Measurements from ENCODE around the gene CARD11. TPM values are rescaled to one million over a fixed set of nuclear protein-coding genes. Genes with fewer than 3 reads are reported as not detected.

Gene CARD11
- polyA plus RNA-seq, 1 experiment, result not detected

GRCh38 chr7:2953099-2953498, 90.6 kb downstream of the CARD11 start:
- no peaks in the 10 kb centered on the region for H3K27me3 ChIP-seq (ENCODE audit: control insufficient read depth, insufficient read depth, low read length)
- no peak overlapping the region for H3K4me3 ChIP-seq (ENCODE audit: low read depth, low read length)
- CTCF ChIA-PET, result no interaction called here
- no peak for TF ChIP-seq CTCF (IDR thresholded peaks at IDR 0.05; ENCODE audit: insufficient read depth, low read depth, low read length)
- H3K36me3 ChIP-seq (ENCODE audit: control insufficient read depth, insufficient read depth, low read length), result no peaks in the 10 kb centered on the region
- no peak for DNase-seq (ENCODE audit: low read depth)
- POLR2A ChIA-PET, result no interaction called here

DNA sequence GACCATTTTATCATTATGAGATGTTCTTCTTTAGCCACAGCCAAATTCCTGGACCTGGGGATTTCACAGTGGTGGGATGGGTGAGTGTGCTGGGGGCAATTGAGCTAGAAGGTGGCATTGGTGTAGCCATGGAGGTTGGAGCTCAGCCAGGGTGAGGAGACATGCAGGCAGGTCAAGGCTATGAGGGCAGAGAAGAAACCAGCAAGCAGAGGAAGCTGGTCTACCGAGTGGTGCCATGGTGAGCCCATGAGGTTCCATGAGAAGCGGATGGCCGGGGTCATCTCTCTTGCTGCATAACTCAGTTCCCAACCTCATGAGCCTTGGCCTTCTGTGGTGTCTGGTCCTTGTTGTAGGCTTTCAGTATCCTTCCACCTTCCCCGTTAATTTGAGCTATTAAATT, 91.4 kb downstream of the CARD11 start:
- CTCF ChIA-PET, result no interaction called here
- no peaks in the 10 kb centered on the region for H3K27me3 ChIP-seq (ENCODE audit: control insufficient read depth, insufficient read depth, low read length)
- no peak for TF ChIP-seq CTCF (IDR thresholded peaks at IDR 0.05; ENCODE audit: insufficient read depth, low read depth, low read length)
- no peaks in the 10 kb centered on the region for H3K36me3 ChIP-seq (ENCODE audit: control insufficient read depth, insufficient read depth, low read length)
- POLR2A ChIA-PET, result no interaction called here
- no peak for DNase-seq (ENCODE audit: low read depth)
- no peak overlapping the region for H3K4me3 ChIP-seq (ENCODE audit: low read depth, low read length)

- no peak for TF ChIP-seq CTCF (IDR thresholded peaks at IDR 0.05; ENCODE audit: insufficient read depth, low read depth, low read length)
- no peak for DNase-seq (ENCODE audit: low read depth)
- H3K27me3 ChIP-seq (ENCODE audit: control insufficient read depth, insufficient read depth, low read length), result no peaks in the 10 kb centered on the region
- no peak overlapping the region for H3K4me3 ChIP-seq (ENCODE audit: low read depth, low read length)
- H3K36me3 ChIP-seq (ENCODE audit: control insufficient read depth, insufficient read depth, low read length), result no peaks in the 10 kb centered on the region
- CTCF ChIA-PET, result no interaction called here
- POLR2A ChIA-PET, result no interaction called here
Observed at GRCh38 chr7:2950578-2950977, 93.1 kb downstream of the CARD11 start.

- POLR2A ChIA-PET, result no interaction called here
- TF ChIP-seq CTCF (IDR thresholded peaks at IDR 0.05; ENCODE audit: insufficient read depth, low read depth, low read length), result no peak
- no peak overlapping the region for H3K4me3 ChIP-seq (ENCODE audit: low read depth, low read length)
- DNase-seq (ENCODE audit: low read depth), result no peak
- CTCF ChIA-PET, result no interaction called here
- H3K27me3 ChIP-seq (ENCODE audit: control insufficient read depth, insufficient read depth, low read length), result no peaks in the 10 kb centered on the region
- H3K36me3 ChIP-seq (ENCODE audit: control insufficient read depth, insufficient read depth, low read length), result no peaks in the 10 kb centered on the region
Observed at GRCh38 chr7:2948749-2949148, 94.9 kb downstream of the CARD11 start.

DNA sequence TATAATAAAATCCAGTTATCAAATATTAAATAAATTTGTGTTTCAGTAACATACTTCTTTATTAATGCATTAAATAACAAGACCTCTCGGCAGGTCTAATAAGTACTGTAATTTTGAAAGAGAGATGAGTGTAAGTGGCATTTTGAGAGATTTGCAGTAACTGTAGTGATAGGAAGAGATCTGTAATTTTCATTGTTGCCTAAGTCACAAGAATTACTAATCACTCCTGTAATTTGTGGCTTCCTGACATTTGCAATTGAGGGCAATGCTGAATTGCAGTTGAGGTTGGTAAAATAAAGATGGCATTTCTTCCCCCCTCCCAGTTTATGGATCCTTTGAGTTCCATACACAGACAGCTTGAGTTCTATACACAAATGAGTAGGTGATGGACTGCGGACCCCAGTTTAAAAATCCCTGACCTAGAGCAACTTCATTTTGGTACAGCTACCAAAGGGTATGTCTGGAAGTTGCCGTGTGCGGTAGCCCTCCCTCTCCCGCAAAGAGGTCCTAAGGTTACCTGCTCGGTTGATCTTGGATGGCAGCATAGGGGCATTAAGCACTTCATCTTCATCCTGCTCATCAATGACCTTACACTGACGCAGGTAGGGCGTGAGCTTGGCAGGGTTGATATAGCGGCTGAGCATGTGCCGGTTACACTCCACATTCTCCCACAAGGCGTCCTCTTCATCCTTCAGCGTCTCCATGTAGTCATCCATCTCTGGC, 96.4 kb downstream of the CARD11 start:
- CTCF ChIA-PET, result no interaction called here
- TF ChIP-seq CTCF (IDR thresholded peaks at IDR 0.05; ENCODE audit: insufficient read depth, low read depth, low read length), result no peak
- Histone ChIP-seq H3K36me3 (ENCODE audit: control insufficient read depth, insufficient read depth, low read length) (no peaks in the 10 kb centered on the region), H3K4me3 (ENCODE audit: low read depth, low read length) (no peak overlapping the region), H3K27me3 (ENCODE audit: control insufficient read depth, insufficient read depth, low read length) (no peaks in the 10 kb centered on the region)
- no peak for DNase-seq (ENCODE audit: low read depth)
- POLR2A ChIA-PET, result interaction anchor here (0.5 kb wide), 1 partner anchor 189 kb away, joined by 16 read pairs; no protein-coding TSS in a partner anchor

Measured in BJ (cell line).